Brain microvascular endothelial cell (primary cell): Measurements from ENCODE around the gene IFRD1.
"Not testable (repeated sequence)": the region's sequence is repeated elsewhere in the genome, so short reads cannot be mapped to it uniquely, and the experiment has no call there.

ENCODE experiments used
- DNase-seq: peaks from one replicate; pipeline ENCODE4 v3.0.0-alpha.2; 2020
- H3K27ac ChIP-seq: fragments of 250-450 bp; sonication (Bioruptor Pico); 2 replicates; pipeline ENCODE4 v1.5.1; 2020; ENCODE audit warnings: mild to moderate bottlenecking, moderate library complexity
- H3K27me3 ChIP-seq: fragments of 250-450 bp; sonication (Bioruptor Pico); replicated peaks from 2 replicates; pipeline ENCODE4 v1.5.1; 2020; ENCODE audit warnings: mild to moderate bottlenecking
- H3K36me3 ChIP-seq: fragments of 250-450 bp; sonication (Bioruptor Pico); replicated peaks from 2 replicates; pipeline ENCODE4 v1.5.1; 2020; ENCODE audit warnings: mild to moderate bottlenecking
- H3K4me3 ChIP-seq: 2 replicates; pipeline ENCODE4 v1.5.1; 2011; ENCODE audit warnings: low read depth, mild to moderate bottlenecking, control low read depth, low read length, moderate library complexity
- in situ Hi-C: cut with HindIII; loops from 2 replicates; pipeline ENCODE4 v1.10.0; 2017; ENCODE audit warnings: low sequenced_read_pairs, low pct_ligation_motif_present
- TF ChIP-seq, protein P1 (sequence below): IDR thresholded peaks from 2 replicates; pipeline ENCODE4 v1.5.1; 2011; ENCODE audit warnings: low read depth, mild to moderate bottlenecking, moderate library complexity, low read length, control low read depth, inconsistent platforms; ENCODE audit errors: missing control alignments

Gene IFRD1

DNA sequence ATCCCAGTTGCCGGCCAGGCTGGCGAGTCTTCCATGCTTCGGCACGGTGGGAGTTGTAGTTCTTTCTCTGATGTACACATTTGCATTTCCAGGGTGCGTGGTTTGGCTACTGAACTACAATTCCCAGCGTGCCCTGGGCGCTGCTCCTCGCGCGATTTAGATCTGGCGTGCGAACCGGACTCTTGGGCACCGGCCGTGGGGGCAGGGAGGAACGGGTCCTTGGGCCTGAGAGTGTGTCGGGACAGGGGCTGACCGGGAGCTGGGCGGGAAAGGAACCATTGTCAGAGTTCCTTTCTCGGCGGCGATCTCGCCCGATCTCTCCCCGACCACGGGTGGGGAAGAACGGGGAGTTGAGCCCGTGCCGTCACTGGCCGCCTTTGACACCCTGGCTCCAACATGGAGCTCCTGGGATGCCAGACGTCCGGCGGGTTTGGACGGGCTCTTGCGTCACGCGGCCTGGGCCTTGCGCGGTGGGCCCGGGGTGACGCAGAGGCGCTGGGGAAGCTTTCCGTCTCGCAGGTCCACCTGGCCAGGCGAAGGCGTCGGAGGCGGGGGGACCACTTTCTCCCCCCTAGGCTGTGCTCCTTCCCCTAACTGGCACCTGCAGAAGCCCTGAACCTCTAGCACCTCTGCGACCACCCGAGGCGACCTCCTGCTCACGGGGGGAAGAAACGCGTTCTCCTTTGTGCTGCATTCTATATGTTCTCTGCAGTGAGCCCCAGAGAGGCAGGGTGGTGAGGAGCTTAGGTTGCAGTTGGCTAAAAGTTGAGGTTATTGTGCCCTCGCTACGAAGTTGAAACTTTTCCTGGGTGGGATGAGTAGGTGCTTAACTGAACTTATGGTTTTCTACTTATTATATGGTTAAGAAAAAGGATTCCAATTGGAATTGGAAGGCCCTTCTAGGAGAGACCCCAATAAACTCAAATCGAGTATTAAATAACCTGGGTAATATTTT lies 824 bp downstream of the IFRD1 start:
- Histone ChIP-seq H3K27me3 (no peaks in the 10 kb centered on the region), H3K4me3 (peak overlapping the region; percentile 98), H3K36me3 (peaks cover 6% of the 10 kb centered on the region), H3K27ac (peak overlapping the region; percentile 96)
- peak; percentile 96 for DNase-seq
- in situ Hi-C loops: no loop called here
- TF ChIP-seq, protein P1, sequence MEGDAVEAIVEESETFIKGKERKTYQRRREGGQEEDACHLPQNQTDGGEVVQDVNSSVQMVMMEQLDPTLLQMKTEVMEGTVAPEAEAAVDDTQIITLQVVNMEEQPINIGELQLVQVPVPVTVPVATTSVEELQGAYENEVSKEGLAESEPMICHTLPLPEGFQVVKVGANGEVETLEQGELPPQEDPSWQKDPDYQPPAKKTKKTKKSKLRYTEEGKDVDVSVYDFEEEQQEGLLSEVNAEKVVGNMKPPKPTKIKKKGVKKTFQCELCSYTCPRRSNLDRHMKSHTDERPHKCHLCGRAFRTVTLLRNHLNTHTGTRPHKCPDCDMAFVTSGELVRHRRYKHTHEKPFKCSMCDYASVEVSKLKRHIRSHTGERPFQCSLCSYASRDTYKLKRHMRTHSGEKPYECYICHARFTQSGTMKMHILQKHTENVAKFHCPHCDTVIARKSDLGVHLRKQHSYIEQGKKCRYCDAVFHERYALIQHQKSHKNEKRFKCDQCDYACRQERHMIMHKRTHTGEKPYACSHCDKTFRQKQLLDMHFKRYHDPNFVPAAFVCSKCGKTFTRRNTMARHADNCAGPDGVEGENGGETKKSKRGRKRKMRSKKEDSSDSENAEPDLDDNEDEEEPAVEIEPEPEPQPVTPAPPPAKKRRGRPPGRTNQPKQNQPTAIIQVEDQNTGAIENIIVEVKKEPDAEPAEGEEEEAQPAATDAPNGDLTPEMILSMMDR: no peak

DNA sequence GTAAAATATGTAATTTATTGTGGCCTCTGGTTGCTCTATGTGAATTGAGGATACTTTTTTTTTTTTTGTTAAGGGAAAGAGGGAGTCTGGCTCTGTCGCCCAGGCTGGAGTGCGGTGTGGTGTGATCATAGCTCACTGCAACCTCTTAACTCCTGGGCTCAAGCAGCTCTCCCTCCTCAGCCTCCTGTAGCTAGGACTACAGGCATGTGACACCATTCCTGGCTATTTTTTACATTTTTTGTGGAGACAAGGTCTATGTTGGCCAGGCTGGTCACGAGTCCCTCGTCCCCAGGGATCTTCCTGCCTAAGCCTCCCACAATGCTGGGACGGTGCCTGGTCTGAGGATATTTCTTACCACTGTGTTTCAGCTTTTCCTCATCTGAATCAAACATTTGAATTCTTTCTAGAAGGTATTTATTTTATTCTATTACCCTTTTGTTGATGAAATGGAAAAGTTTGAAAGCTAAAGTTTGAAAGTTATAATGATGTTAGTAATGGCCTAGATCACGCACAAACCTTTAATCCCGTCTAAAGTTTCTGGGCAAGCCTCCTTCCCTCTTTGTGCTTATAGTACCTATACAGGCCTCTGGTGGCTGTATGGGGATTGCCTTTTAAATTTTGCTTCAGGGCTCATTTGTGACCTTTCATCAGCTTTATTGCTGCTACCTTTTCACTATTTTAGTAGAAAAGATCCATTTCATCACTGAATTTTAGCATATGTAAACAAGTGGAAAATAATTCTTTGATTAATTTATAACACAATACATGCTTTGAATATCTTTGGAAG lies 2.0 kb downstream of the IFRD1 start:
- peak; percentile 54 for DNase-seq
- in situ Hi-C loops: no loop called here
- peak overlapping the region; percentile 96 for H3K27ac ChIP-seq
- TF ChIP-seq, protein P1: peak; percentile 42
- peak overlapping the region; percentile 98 for H3K4me3 ChIP-seq
- H3K27me3 ChIP-seq: no peaks in the 10 kb centered on the region
- peaks cover 18% of the 10 kb centered on the region for H3K36me3 ChIP-seq

DNA sequence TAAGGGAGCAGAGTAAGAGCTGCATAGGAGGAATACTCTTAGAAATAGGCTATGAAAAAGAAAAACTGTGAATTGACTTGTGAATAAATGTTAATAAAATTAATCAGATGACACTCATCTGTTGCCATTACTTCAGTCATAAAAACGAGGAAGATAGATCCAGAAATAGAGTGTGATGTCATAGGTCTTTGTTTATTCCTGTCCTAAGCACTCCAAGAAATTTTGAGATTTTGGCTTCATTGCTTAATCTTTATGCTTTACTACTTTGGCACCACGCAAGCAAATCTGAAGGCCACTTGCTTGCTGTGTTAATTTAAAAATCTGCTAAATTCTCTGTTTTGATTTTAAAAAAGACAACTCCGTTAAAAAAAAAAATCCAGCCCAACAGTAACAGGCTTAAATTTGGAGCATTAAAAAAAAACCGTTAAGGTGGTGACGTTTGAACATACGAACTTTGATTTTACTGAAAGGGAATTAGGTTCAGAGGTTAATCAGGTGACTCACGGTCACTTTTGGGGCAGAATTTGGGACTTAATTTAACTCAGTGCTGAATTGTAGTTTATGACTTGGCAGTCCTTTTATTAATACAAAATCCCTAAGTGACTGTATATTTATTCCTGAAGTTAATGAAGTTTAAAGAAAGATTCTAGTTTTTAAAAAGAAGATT lies 3.4 kb downstream of the IFRD1 start:
- no peak for DNase-seq
- Histone ChIP-seq H3K27ac (peak overlapping the region; percentile 39), H3K27me3 (no peaks in the 10 kb centered on the region), H3K36me3 (peaks cover 25% of the 10 kb centered on the region), H3K4me3 (no peak overlapping the region)
- in situ Hi-C loops: no loop called here
- TF ChIP-seq, protein P1: no peak

DNA sequence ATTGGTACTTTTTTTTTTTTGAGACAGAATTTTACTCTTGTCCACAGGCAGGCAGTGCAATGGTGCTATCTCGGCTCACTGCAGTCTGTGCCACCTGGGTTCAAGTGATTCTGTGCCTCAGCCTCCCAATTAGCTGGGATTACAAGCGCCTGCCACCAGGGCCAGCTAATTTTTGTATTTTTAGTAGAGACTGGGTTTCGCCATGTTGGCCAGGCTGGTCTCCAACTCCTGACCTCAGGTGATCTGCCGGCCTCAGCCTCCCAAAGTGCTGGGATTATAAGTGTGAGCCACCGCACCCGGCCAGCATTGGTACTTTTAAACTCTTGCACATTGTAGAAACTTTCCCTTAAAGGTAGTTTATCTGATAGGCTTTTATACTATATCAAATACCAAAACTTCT lies 3.9 kb downstream of the IFRD1 start:
- H3K4me3 ChIP-seq, H3K27ac ChIP-seq, in situ Hi-C loops, H3K27me3 ChIP-seq, DNase-seq: not testable (repeated sequence)
- peaks cover 30% of the 10 kb centered on the region for H3K36me3 ChIP-seq

DNA sequence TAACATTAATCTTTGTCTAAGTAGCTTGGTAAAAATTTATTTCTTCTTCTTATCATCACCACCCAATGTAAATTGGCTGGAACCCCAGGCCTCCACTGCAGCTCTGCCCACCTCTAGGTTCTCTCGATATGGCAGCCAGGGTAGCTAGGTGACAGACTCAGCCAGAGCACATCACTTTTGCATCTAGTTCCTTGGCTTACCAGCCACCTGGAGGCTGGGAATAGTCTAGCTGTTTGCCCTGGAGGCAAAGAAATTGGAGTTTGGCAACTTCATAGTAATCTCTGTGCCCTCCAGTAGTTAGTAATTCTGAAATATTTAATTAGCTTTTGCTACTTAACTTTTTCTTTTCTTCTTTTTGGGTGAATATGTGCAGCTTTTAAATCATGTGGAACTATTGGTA lies 9.4 kb downstream of the IFRD1 start:
- no peak for DNase-seq
- Histone ChIP-seq H3K27me3 (no peaks in the 10 kb centered on the region), H3K36me3 (peaks cover 69% of the 10 kb centered on the region), H3K4me3 (no peak overlapping the region), H3K27ac (no peak overlapping the region)
- in situ Hi-C loops: no loop called here
- TF ChIP-seq, protein P1: no peak

DNA sequence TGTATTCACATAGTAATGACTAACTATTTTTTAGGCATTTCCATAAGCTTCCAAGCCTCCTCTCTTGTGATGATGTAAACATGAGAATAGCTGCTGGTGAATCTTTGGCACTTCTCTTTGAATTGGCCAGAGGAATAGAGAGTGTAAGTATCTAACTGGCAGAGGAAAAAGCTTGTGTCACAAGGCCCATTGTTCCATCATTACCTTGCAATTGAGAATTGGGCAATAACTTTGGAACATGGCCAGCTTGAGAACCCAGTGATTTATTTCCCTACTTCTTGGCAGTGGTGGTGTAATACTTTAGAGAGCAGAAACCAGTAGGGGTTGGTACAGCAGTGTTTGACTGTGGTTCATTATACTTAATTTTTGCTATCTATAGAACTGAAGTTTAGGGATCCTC lies 12.0 kb downstream of the IFRD1 start:
- Histone ChIP-seq H3K36me3 (peaks cover 69% of the 10 kb centered on the region), H3K27ac (no peak overlapping the region), H3K27me3 (no peaks in the 10 kb centered on the region), H3K4me3 (no peak overlapping the region)
- TF ChIP-seq, protein P1: no peak
- in situ Hi-C loops: no loop called here
- DNase-seq: peak; percentile 45
